Thoracic aorta (tissue), 2 donors: Measurements from ENCODE around the gene SEMA6D. TPM values are rescaled to one million over a fixed set of nuclear protein-coding genes. Genes with fewer than 3 reads are reported as not detected.

ENCODE experiments used
- ATAC-seq: fragments of 150-250 bp; one replicate; pipeline ENCODE4 v1.8.0; 2017; ENCODE audit warnings: low read depth; ENCODE audit not compliant: insufficient number of reproducible peaks, low FRiP score
- DNase-seq: peaks from one replicate; pipeline ENCODE4 v3.0.0-alpha.2; 2020; ENCODE audit warnings: low spot score
- H3K27ac ChIP-seq, 2 donors: fragments of 200-600 bp; sonication (generic); 1 replicate in 1 of 2; 2 replicates in 1 of 2; pipeline ENCODE4 v1.5.1; 2016; ENCODE audit warnings: mild to moderate bottlenecking in 2 of 2, moderate library complexity in 2 of 2
- H3K27me3 ChIP-seq: fragments of 200-600 bp; sonication (generic); replicated peaks from 2 replicates; pipeline ENCODE4 v1.6.0; 2016; ENCODE audit warnings: mild to moderate bottlenecking; ENCODE audit not compliant: insufficient read depth
- H3K36me3 ChIP-seq: fragments of 200-600 bp; sonication (generic); one replicate; pipeline ENCODE4 v1.5.1; 2016
- H3K4me1 ChIP-seq, 2 donors: fragments of 200-600 bp; sonication (generic); 1 replicate in 1 of 2; 2 replicates in 1 of 2; pipeline versions ENCODE4 v1.5.1 to v1.6.0; 2016; ENCODE audit warnings: low read depth in 2 of 2, mild to moderate bottlenecking in 1 of 2; ENCODE audit not compliant: control insufficient read depth in 1 of 2
- H3K4me3 ChIP-seq: fragments of 200-600 bp; sonication (generic); 2 replicates; pipeline ENCODE4 v1.5.1; 2016; ENCODE audit warnings: mild to moderate bottlenecking
- H3K9me3 ChIP-seq: fragments of 200-600 bp; sonication (generic); 2 replicates; pipeline ENCODE4 v1.5.1; 2016
- total RNA-seq, 2 donors: library from RNA; depleted of rRNA; stranded (reverse); fragments of >200 nt; gene quantifications; one replicate each; pipeline versions ENCODE4 v1.1.0 to v1.2.3, GENCODE V29; 2016
- TF ChIP-seq, protein P1 (sequence below): fragments of 200-600 bp; sonication (generic); IDR thresholded peaks from one replicate; pipeline ENCODE4 v1.5.1; 2019; ENCODE audit warnings: antibody characterized with exemption

SEMA6D gene
- total RNA-seq, 2 donors from 2014 or later = 12.9 to 15.3 TPM

- ATAC-seq = no peak
- no peaks in the 10 kb centered on the region for H3K9me3 ChIP-seq
- peaks cover 2% of the 10 kb centered on the region for H3K36me3 ChIP-seq
- TF ChIP-seq, protein P1, sequence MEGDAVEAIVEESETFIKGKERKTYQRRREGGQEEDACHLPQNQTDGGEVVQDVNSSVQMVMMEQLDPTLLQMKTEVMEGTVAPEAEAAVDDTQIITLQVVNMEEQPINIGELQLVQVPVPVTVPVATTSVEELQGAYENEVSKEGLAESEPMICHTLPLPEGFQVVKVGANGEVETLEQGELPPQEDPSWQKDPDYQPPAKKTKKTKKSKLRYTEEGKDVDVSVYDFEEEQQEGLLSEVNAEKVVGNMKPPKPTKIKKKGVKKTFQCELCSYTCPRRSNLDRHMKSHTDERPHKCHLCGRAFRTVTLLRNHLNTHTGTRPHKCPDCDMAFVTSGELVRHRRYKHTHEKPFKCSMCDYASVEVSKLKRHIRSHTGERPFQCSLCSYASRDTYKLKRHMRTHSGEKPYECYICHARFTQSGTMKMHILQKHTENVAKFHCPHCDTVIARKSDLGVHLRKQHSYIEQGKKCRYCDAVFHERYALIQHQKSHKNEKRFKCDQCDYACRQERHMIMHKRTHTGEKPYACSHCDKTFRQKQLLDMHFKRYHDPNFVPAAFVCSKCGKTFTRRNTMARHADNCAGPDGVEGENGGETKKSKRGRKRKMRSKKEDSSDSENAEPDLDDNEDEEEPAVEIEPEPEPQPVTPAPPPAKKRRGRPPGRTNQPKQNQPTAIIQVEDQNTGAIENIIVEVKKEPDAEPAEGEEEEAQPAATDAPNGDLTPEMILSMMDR = no peak
- H3K4me1 ChIP-seq = no peaks in the 10 kb centered on the region
- no peak overlapping the region for H3K27ac ChIP-seq
- DNase-seq = no peak
- no peak overlapping the region for H3K4me3 ChIP-seq
- no peaks in the 10 kb centered on the region for H3K27me3 ChIP-seq
Observed at GRCh38 chr15:47744496-47744895, 27.2 kb downstream of the SEMA6D start.

DNA sequence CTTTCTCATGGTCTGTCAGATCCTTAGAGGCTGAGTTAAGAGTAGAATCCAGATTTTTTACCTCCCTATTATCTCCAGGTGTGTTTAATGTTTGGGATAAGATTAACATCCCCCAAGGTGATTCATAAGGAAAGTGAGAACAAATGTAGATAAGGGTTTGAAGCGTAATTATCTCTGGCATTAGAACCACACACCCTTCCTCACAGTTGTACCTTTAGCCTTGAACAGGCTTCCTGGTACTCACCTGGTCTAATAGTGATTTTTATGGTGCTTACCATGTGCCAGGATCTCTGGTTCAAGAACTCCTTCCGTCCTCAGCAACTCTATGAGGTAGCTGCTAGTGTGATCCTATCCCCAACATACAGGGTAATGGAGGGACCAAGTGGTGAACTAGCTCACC lies 27.7 kb downstream of the SEMA6D start:
- no peak for DNase-seq
- H3K27me3 ChIP-seq = no peaks in the 10 kb centered on the region
- ATAC-seq = no peak
- H3K36me3 ChIP-seq = peaks cover 2% of the 10 kb centered on the region
- no peak overlapping the region for H3K4me3 ChIP-seq
- H3K4me1 ChIP-seq = no peaks in the 10 kb centered on the region
- no peak overlapping the region for H3K27ac ChIP-seq
- H3K9me3 ChIP-seq = no peaks in the 10 kb centered on the region
- TF ChIP-seq, protein P1 = no peak

DNA sequence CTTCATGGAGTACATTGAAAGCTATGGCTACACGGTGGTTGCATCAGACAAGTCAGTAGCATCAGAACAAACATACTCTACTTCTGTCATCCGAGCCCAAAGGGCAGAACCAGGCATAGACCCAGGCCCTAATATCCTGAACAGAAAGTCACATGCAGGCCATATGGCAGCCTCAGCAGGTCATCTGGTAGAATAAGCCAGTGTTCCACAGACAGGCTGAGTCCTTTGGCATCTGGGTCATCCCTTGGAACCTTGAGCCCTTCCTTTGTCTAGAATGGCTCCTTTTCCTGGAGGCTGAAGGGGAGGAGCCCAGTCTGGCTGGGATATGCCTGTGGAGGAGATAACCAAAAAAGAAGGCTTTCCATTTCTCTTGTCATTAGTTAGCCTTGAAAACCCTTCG lies 29.2 kb downstream of the SEMA6D start:
- TF ChIP-seq, protein P1 = no peak
- H3K4me1 ChIP-seq = no peaks in the 10 kb centered on the region
- H3K36me3 ChIP-seq = peaks cover 2% of the 10 kb centered on the region
- H3K27ac ChIP-seq = no peak overlapping the region
- no peak overlapping the region for H3K4me3 ChIP-seq
- no peaks in the 10 kb centered on the region for H3K27me3 ChIP-seq
- DNase-seq (no peak), ATAC-seq (no peak)
- H3K9me3 ChIP-seq = no peaks in the 10 kb centered on the region

GRCh38 chr15:47750030-47750739 lies 32.9 kb downstream of the SEMA6D start:
- Histone ChIP-seq H3K9me3 (peaks cover 7% of the 10 kb centered on the region), H3K4me1 (no peaks in the 10 kb centered on the region), H3K27ac (no peak overlapping the region), H3K36me3 (no peaks in the 10 kb centered on the region), H3K4me3 (no peak overlapping the region), H3K27me3 (no peaks in the 10 kb centered on the region)
- ATAC-seq = no peak
- DNase-seq = no peak
- TF ChIP-seq, protein P1 = no peak

DNA sequence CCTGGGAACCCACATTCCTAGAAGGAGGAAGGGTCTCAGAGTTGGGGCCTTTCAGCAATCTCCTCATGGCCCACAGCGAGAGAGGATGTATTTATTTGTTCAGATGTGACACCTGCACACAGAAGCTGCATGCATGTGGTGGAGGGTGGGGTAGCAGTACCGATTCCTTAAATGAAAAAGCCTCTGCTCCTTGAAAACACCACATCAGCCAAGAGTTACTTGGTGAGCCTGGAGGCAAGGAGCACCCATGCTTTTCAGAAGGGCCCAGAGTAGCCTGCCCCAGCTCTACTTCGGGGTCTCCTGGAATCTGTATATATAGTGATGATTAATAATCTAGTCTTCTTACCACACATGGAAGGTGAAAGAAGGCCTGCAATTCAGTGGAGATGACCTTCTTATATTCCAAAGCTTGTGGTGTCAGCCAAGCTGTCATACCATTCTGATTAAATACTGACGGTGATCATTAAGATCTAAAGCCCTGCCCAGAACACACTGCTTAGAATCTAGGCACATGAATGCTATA lies 33.5 kb downstream of the SEMA6D start:
- DNase-seq (no peak), ATAC-seq (no peak)
- H3K27me3 ChIP-seq = no peaks in the 10 kb centered on the region
- H3K9me3 ChIP-seq = peaks cover 7% of the 10 kb centered on the region
- H3K27ac ChIP-seq = no peak overlapping the region
- H3K4me1 ChIP-seq = no peaks in the 10 kb centered on the region
- H3K36me3 ChIP-seq = no peaks in the 10 kb centered on the region
- no peak overlapping the region for H3K4me3 ChIP-seq
- TF ChIP-seq, protein P1 = no peak
